OCI-LY1 (cell line): Measurements from ENCODE around the gene IGF2BP2.

ENCODE experiments used
- H2AFZ ChIP-seq: fragments of 200-600 bp; sonication (generic), shearing (Covaris generic); 2 replicates; pipeline ENCODE4 v1.6.0; 2014; ENCODE audit warnings: antibody characterized with exemption, mild to moderate bottlenecking, low read length
- H3F3A ChIP-seq: fragments of 200-600 bp; sonication (generic), shearing (Covaris generic); 2 replicates; pipeline ENCODE4 v1.6.0; 2014; ENCODE audit warnings: mild to moderate bottlenecking, antibody characterized with exemption, low read length, moderate library complexity; ENCODE audit not compliant: insufficient read depth
- H3K27ac ChIP-seq: fragments of 200-600 bp; sonication (generic); 2 replicates; pipeline ENCODE4 v1.5.1; 2014; ENCODE audit warnings: low read length, mixed run types, mild to moderate bottlenecking, low read depth; ENCODE audit not compliant: poor library complexity, severe bottlenecking
- H3K27me3 ChIP-seq: fragments of 200-600 bp; sonication (generic); 2 replicates; pipeline ENCODE4 v1.6.0; 2014; ENCODE audit warnings: antibody characterized with exemption, mild to moderate bottlenecking, low read length, moderate library complexity; ENCODE audit not compliant: insufficient read depth
- H3K36me3 ChIP-seq: fragments of 200-600 bp; sonication (generic); 2 replicates; pipeline ENCODE4 v1.6.1; 2014; ENCODE audit warnings: mild to moderate bottlenecking, antibody characterized with exemption, low read length, moderate library complexity, mixed read lengths; ENCODE audit not compliant: insufficient read depth
- H3K4me1 ChIP-seq: fragments of 200-600 bp; sonication (generic); 2 replicates; pipeline ENCODE4 v1.5.1; 2014; ENCODE audit warnings: mild to moderate bottlenecking, low read length, moderate library complexity; ENCODE audit not compliant: insufficient read depth, severe bottlenecking
- H3K4me2 ChIP-seq: fragments of 200-600 bp; sonication (generic), shearing (Covaris generic); 2 replicates; pipeline ENCODE4 v1.6.1; 2014; ENCODE audit warnings: low read length
- H3K4me3 ChIP-seq: fragments of 200-600 bp; sonication (generic); 2 replicates; pipeline ENCODE4 v1.5.1; 2014; ENCODE audit warnings: low read length, low read depth, mild to moderate bottlenecking, mixed read lengths; ENCODE audit not compliant: poor library complexity, severe bottlenecking
- H3K79me2 ChIP-seq: fragments of 200-600 bp; shearing (Covaris generic); 2 replicates; pipeline ENCODE4 v1.6.1; 2016; ENCODE audit warnings: mixed run types, low read length, mixed read lengths; ENCODE audit not compliant: insufficient read depth
- H3K9ac ChIP-seq: fragments of 200-600 bp; sonication (generic), shearing (Covaris generic); 2 replicates; pipeline ENCODE4 v1.6.1; 2014; ENCODE audit warnings: mild to moderate bottlenecking, low read length, mixed read lengths
- H3K9me2 ChIP-seq: fragments of 200-600 bp; sonication (generic), shearing (Covaris generic); 2 replicates; pipeline ENCODE4 v1.6.1; 2014; ENCODE audit warnings: low read depth, mild to moderate bottlenecking, low read length, mixed read lengths
- H3K9me3 ChIP-seq: fragments of 200-600 bp; shearing (Covaris generic); 2 replicates; pipeline ENCODE4 v1.6.1; 2014; ENCODE audit warnings: low read length, mixed read lengths
- H4K20me1 ChIP-seq: fragments of 200-600 bp; sonication (generic), shearing (Covaris generic); 2 replicates; pipeline ENCODE4 v1.6.0; 2016; ENCODE audit warnings: mild to moderate bottlenecking, low read length; ENCODE audit not compliant: insufficient read depth
- CTCF ChIP-seq: fragments of 200-600 bp; sonication (generic), shearing (Covaris generic); IDR thresholded peaks from 2 replicates; pipeline ENCODE4 v1.5.1; 2017; ENCODE audit warnings: mild to moderate bottlenecking, antibody characterized with exemption, low read length, moderate library complexity, mixed read lengths
- EZH2 ChIP-seq: fragments of 200-600 bp; sonication (generic), shearing (Covaris generic); IDR thresholded peaks from 2 replicates; pipeline ENCODE4 v1.8.0; 2017; ENCODE audit warnings: borderline replicate concordance, mixed run types, mild to moderate bottlenecking, antibody characterized with exemption, low read length, moderate library complexity, mixed read lengths

The IGF2BP2 gene

GRCh38 chr3:185760088-185760487 lies 64.8 kb downstream of the IGF2BP2 start:
- TF ChIP-seq EZH2 (no peak), CTCF (no peak)
- Histone ChIP-seq H3K36me3 (no peaks in the 10 kb centered on the region; the same call in 1 of the 2 replicates), H3F3A (no peaks in the 10 kb centered on the region), H4K20me1 (no peaks in the 10 kb centered on the region), H3K4me1 (no peaks in the 10 kb centered on the region), H3K27ac (no peak overlapping the region), H3K4me3 (no peak overlapping the region), H3K9ac (no peak overlapping the region), H3K9me3 (no peaks in the 10 kb centered on the region), H3K27me3 (no peaks in the 10 kb centered on the region), H3K9me2 (no peaks in the 10 kb centered on the region), H3K79me2 (no peaks in the 10 kb centered on the region), H2AFZ (no peak overlapping the region), H3K4me2 (no peak overlapping the region)

GRCh38 chr3:185759512-185759911 lies 65.3 kb downstream of the IGF2BP2 start:
- H3K4me1 ChIP-seq: no peaks in the 10 kb centered on the region
- no peaks in the 10 kb centered on the region for H3K9me3 ChIP-seq
- no peak overlapping the region for H2AFZ ChIP-seq
- TF ChIP-seq EZH2: no peak
- no peak for TF ChIP-seq CTCF
- H3K4me3 ChIP-seq: no peak overlapping the region
- H3K27me3 ChIP-seq: no peaks in the 10 kb centered on the region
- H4K20me1 ChIP-seq: no peaks in the 10 kb centered on the region
- H3F3A ChIP-seq: no peaks in the 10 kb centered on the region
- H3K79me2 ChIP-seq: no peaks in the 10 kb centered on the region
- H3K9me2 ChIP-seq: no peaks in the 10 kb centered on the region
- no peak overlapping the region for H3K9ac ChIP-seq
- no peak overlapping the region for H3K27ac ChIP-seq
- no peaks in the 10 kb centered on the region; the same call in 1 of the 2 replicates for H3K36me3 ChIP-seq
- no peak overlapping the region for H3K4me2 ChIP-seq

GRCh38 chr3:185758912-185759311 lies 65.9 kb downstream of the IGF2BP2 start:
- Histone ChIP-seq H3F3A (no peaks in the 10 kb centered on the region), H3K27ac (no peak overlapping the region), H3K27me3 (no peaks in the 10 kb centered on the region), H3K4me3 (no peak overlapping the region), H3K9ac (no peak overlapping the region), H3K4me1 (no peaks in the 10 kb centered on the region), H2AFZ (no peak overlapping the region), H3K4me2 (no peak overlapping the region), H4K20me1 (no peaks in the 10 kb centered on the region), H3K36me3 (no peaks in the 10 kb centered on the region; the same call in 1 of the 2 replicates), H3K79me2 (no peaks in the 10 kb centered on the region), H3K9me3 (no peaks in the 10 kb centered on the region), H3K9me2 (no peaks in the 10 kb centered on the region)
- TF ChIP-seq CTCF (no peak), EZH2 (no peak)
